Stimulated activated CD8-positive, alpha-beta memory T cell treated with anti-CD3 and anti-CD28 coated beads, Interleukin-15, amount 100 ng/mL, for 24 hours (primary cell): ENCODE measurements around the gene PLEKHN1.
"Not testable (repeated sequence)": the region's sequence is repeated elsewhere in the genome, so short reads cannot be mapped to it uniquely, and the experiment has no call there.

ENCODE experiments used
- DNase-seq: peaks from one replicate; pipeline ENCODE4 v3.0.0-alpha.2; 2020; ENCODE audit warnings: low read depth

Gene PLEKHN1

GRCh38 chr1:993379-993995 is 27.2 kb downstream of the PLEKHN1 start:
- DNase-seq = no peak

DNA sequence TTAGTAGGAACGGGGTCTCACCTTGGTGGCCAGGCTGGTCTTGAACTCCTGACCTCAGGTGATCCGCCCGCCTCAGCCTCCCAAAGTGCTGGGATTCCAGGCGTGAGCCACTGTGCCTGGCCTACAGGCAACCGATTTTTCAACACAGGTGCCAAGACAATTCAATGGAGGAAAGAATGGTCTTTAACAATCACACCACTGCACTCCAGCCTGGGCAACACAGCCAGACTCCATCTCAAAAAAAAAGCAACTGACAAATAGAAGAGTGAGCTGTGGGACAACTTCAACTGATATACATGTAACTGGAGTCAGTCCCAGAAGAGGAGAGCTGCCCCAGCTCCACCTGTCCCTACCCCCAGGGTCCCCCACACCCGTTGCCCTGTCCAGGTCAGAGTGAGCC is 28.3 kb downstream of the PLEKHN1 start:
- DNase-seq = not testable (repeated sequence)

DNA sequence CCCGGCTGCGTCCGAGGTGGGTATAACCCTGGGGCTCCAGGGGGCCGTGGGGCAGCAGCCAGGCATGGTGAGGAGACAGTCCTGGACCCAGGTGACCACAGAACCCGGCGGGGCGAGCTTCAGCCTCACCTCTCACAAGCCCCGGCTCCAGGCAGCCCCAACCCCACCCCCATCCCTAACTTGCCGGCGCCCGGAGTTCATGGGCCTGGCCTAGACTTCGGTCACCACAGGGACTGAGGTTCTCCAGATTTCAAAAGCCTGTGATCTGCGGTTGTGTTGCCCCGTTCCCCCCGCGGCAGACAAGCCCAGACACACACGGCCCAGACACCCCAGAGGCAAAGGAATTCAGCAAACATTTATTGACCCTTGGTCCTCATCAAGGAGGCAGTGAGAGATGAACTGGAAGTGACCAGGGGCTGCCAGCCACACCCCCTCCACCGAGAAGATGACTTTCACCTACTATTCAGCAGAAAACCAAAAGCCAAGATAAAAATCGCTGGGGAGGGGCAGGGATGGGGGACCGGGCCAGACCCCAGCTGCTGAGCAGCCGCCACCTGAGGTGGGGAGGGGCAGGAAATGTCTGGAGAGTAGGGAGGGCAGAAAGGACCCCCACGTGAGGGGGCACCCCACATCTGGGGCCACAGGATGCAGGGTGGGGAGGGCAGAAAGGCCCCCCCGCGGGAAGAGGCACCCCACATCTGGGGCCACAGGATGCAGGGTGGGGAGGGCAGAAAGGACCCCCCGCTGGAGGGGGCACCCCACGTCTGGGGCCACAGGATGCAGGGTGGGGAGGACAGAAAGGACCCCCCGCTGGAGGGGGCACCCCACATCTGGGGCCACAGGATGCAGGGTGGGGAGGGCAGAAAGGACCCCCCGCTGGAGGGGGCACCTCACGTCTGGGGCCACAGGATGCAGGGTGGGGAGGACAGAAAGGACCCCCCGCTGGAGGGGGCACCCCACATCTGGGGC is 29.7 kb downstream of the PLEKHN1 start:
- DNase-seq = no peak

GRCh38 chr1:996851-997712 is 30.8 kb downstream of the PLEKHN1 start:
- DNase-seq = no peak

- no peak for DNase-seq
Measured at GRCh38 chr1:997713-997992, 31.4 kb downstream of the PLEKHN1 start.

DNA sequence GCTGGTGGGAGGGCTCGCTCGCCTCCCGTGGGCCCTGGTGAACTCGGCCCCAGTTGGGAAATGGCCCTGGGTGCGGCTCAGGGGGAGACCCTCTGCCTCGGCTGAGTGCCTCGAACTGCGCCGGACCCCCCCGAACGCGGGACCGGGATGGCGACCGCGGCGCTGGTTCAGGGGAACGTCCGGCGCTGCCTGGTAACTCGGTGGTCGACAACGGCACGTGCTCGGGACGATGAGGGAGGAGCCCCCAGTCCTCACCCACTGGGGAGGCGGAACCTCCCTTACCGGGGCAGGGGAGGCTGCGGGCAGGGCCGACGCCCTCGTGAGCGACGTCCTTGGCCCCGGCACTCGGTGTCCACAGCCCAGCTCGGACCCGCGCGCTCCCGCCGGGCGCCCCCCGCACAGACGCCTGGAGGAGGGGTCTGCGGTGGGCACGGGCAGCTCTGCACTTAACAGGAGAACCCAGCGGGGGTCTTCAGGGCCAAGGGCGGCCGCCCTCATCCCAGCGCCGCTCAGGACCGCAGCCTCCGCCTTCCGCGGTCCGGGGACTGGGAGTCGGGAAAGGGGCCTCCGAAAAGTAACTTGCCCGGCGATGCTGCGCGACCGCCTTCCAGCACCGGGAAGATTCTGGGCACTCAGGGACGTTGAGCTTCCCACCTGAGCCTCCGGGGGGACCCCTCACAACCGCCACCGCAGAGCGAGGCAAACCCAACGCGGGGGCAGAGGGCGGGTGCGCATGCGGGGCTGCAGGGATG is 31.9 kb downstream of the PLEKHN1 start:
- no peak for DNase-seq

GRCh38 chr1:998745-998994 is 32.4 kb downstream of the PLEKHN1 start:
- no peak for DNase-seq

- no peak for DNase-seq
Measured at GRCh38 chr1:998995-999724, 32.9 kb downstream of the PLEKHN1 start.

GRCh38 chr1:999725-1000356 is 33.6 kb downstream of the PLEKHN1 start, which contains the start of gene HES4:
TSS of gene HES4 (minus strand) at chr1:1000097. CDS start at chr1:999973, 124 bp downstream.
- DNase-seq = no peak

- peak; percentile 50 for DNase-seq
Measured at GRCh38 chr1:1000357-1001056, 34.2 kb downstream of the PLEKHN1 start.

GRCh38 chr1:1001057-1001783 is 34.9 kb downstream of the PLEKHN1 start:
- DNase-seq = no peak

GRCh38 chr1:1003618-1004419 is 37.5 kb downstream of the PLEKHN1 start:
- no peak for DNase-seq

DNA sequence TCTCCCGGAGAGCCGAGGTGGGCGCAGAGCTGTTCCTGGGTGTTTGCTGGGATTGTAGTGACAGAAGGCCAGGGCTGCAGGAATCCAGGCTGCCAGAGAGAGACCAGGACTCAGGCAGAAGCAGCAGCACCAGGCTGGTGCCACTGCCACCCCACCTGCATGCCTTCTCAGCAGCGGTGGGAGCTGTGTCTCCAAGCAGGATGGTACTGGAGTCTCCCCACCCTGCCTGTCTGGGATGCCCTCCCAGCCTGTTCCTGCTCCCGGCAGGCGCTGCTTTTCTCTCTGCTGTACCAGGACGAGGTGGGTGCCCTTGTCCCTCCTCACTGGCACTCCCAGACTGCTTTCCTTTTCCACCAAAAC is 38.1 kb downstream of the PLEKHN1 start:
- no peak for DNase-seq

- DNase-seq = no peak
Measured at GRCh38 chr1:1004780-1005697, 38.8 kb downstream of the PLEKHN1 start.

DNA sequence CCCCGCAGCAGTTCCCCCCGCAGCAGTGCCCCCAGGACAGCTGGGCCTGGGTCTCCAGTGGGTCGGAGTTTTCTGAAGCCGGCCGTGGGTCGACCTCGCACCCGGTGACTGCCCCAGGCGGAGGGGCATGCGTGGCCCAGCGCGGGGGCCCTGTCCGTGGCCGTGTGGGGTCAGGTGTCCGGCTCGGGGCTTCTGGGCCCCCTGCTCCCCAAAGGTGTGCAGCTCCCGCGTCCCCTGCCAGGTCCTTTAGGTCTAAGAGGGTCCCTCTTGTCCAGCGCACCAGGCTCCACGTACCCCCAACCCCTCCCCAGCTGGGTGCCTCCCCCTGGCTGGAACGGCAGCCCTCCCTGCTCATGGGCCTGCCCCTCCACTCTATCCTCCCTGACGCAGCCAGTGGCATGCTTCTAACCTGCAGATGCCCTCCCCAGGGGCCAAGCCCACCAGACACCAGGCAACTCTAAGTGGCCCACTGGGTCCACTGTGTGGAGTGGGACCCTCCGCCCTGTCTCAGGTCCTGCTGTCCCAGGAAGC is 39.6 kb downstream of the PLEKHN1 start:
- DNase-seq = no peak

DNA sequence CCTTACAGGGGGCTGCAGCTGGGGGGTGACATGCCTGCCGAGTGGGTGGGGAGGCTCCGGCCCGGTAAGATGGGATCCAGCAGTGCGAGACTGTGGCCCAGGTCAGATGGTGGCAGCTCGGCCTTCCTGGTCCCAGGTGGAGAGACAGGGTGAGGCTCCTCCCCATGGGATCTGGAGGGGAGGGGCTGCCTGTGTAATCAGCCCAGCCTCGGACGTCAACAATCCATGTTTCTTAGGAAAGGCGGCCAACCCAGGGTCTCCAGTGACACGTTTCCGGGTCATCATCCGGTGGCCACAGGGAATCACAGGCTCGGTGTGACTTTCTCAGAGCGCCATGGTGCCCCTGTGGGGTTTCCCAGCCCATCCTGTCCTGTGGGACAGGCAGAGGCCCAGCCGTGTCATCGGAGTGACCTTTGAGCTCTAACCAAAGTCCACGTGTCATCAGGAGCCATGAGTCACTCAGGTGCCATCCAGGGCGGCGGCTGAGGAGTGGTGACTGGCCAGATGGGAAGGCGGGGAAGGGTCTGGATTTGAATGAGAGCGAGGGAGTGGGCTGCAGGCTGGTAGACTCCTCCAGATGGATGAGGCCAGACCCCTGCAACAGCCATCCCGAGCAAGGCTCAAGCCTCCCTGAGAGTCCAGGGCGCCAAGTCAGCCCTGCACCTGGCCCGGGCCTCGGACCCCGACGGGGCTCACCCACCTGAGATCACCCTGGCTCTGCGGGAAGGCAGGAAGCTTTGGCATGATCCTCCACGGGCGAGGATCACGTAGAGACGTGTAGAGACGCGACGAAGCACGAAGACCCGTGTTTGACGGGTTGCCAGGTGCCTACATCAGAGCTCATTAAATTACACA is 40.2 kb downstream of the PLEKHN1 start:
- no peak for DNase-seq
